GM20000 (cell line): ENCODE measurements around the gene CHD2.

Experiments used
- DNase-seq: peaks from one replicate; pipeline ENCODE4 v3.0.0; 2012; ENCODE audit warnings: low spot score
- CTCF ChIP-seq: IDR thresholded peaks from 2 replicates; pipeline ENCODE4 v1.5.1; 2012; ENCODE audit warnings: mild to moderate bottlenecking, control low read depth; ENCODE audit errors: extremely low read depth, missing control alignments

The CHD2 gene

GRCh38 chr15:93049914-93050578, 149.9 kb downstream of the CHD2 start:
- DNase-seq = no peak

GRCh38 chr15:93050648-93051047, 150.5 kb downstream of the CHD2 start:
- no peak for DNase-seq
- TF ChIP-seq CTCF = no peak

More at GRCh38 chr15:93049914-93050578, 149.9 kb downstream of the CHD2 start:
- no peak for TF ChIP-seq CTCF

GRCh38 chr15:93051236-93052089, 151.3 kb downstream of the CHD2 start:
- TF ChIP-seq CTCF = no peak
- DNase-seq = no peak

GRCh38 chr15:93052090-93052879, 152.2 kb downstream of the CHD2 start:
- DNase-seq = no peak
- TF ChIP-seq CTCF = no peak

GRCh38 chr15:93055211-93055610, 155.1 kb downstream of the CHD2 start:
- no peak for TF ChIP-seq CTCF
- no peak for DNase-seq

- no peak for TF ChIP-seq CTCF
- no peak for DNase-seq
These were observed 156.7 kb downstream of the CHD2 start for GRCh38 chr15:93056836-93057235.
